Stimulated activated CD4-positive, alpha-beta T cell treated with anti-CD3 and anti-CD28 coated beads, TNF-alpha, amount 100 ng/mL, for 4 hours (primary cell): Measurements from ENCODE around the gene INPP5F.

Source experiments
- DNase-seq, 3 experiments: peaks; one replicate each; pipeline ENCODE4 v3.0.0-alpha.2; 2020; ENCODE audit warnings: low read depth in 3 of 3

Gene INPP5F, protein sequence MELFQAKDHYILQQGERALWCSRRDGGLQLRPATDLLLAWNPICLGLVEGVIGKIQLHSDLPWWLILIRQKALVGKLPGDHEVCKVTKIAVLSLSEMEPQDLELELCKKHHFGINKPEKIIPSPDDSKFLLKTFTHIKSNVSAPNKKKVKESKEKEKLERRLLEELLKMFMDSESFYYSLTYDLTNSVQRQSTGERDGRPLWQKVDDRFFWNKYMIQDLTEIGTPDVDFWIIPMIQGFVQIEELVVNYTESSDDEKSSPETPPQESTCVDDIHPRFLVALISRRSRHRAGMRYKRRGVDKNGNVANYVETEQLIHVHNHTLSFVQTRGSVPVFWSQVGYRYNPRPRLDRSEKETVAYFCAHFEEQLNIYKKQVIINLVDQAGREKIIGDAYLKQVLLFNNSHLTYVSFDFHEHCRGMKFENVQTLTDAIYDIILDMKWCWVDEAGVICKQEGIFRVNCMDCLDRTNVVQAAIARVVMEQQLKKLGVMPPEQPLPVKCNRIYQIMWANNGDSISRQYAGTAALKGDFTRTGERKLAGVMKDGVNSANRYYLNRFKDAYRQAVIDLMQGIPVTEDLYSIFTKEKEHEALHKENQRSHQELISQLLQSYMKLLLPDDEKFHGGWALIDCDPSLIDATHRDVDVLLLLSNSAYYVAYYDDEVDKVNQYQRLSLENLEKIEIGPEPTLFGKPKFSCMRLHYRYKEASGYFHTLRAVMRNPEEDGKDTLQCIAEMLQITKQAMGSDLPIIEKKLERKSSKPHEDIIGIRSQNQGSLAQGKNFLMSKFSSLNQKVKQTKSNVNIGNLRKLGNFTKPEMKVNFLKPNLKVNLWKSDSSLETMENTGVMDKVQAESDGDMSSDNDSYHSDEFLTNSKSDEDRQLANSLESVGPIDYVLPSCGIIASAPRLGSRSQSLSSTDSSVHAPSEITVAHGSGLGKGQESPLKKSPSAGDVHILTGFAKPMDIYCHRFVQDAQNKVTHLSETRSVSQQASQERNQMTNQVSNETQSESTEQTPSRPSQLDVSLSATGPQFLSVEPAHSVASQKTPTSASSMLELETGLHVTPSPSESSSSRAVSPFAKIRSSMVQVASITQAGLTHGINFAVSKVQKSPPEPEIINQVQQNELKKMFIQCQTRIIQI

DNA sequence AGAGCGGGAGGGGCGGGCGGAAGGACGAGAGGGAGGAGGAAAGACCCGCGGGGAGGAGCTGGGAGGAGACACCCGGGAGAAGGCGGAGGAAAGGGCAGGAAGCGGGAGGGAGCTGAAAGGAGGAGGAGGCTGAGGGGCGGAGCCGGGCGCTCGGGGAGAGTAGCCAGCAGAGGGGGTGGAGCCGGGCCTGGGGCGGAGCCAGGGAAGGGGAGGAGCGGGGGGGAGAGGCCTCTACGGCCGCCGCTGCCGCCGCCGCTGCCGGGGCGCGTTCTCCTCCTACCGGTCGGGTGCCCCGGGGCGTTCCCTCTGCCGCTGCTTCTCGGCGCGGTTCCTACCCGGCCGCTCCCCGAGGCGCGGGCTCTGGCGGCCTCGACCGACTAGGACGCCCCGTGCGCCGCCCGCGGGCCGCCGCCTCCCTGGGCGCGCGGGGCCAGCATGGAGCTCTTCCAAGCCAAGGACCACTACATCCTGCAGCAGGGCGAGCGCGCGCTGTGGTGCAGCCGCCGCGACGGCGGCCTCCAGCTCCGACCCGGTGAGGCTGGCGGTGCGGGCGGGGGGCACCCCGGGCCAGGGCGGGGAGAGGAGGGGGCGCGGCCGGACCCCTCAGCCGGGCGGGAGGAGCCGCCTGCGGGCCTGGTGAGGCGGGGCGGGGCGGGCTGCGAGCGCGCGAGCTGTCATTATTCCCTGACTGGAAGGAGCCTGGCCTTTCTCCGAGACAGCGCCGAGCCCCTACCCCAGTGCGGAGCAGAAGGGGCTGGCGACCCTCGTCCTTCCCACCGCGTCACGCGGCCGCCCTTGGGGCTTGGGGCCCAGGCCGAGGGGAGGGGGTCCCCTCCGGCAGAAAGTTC, at the start of gene INPP5F:
INPP5F (plus strand) TSS at position 223 of the 848 bp plus-strand sequence; CDS start at position 436, 213 bp downstream.
- DNase-seq = peak; percentile 99

DNA sequence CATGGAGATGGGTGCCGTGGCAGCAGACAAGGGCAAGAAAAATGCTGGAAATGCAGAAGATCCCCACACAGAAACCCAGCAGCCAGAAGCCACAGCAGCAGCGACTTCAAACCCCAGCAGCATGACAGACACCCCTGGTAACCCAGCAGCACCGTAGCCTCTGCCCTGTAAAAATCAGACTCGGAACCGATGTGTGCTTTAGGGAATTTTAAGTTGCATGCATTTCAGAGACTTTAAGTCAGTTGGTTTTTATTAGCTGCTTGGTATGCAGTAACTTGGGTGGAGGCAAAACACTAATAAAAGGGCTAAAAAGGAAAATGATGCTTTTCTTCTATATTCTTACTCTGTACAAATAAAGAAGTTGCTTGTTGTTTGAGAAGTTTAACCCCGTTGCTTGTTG, 48.7 kb upstream of the INPP5F start:
- no peak for DNase-seq

DNA sequence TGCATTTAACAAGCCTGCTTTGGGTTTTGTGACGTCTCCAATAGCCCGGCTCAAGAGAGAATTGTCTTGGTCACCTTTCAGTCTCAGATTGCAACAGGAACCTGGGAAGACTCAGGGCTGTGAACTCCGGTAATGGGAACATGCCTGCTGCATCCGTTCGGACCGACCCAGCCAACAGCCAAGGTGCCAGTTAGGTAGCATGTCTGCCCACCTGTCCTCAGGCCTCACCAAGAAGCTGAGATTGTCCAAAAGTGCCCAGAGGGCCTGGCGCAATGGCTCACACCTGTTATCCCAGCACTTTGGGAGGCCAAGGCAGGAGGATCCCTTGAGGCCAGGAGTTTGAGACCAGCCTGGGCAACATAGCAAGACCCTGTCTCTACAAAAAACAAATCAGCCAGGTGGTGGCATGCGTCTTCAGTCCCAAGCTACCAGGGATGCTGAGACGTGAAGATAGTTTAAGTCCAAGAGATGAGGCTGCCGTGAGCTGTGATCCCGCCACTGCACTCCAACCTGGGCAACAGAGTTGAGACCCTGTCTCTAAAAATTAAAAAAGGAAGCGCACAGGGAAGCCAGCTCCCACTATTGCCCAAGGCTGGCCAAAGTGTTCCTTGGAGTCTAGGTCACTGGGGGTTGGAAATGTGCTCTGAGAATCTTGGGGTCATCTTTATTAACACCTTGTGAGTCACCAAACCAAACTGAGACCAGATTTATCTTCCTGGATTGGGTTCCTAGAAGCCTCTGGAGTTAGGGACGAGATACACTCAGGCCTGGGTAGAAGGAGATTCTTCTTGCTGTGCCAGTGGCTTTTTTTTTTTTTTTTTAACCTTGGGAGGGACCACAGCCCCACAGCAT, 47.7 kb upstream of the INPP5F start:
- no peak for DNase-seq

DNA sequence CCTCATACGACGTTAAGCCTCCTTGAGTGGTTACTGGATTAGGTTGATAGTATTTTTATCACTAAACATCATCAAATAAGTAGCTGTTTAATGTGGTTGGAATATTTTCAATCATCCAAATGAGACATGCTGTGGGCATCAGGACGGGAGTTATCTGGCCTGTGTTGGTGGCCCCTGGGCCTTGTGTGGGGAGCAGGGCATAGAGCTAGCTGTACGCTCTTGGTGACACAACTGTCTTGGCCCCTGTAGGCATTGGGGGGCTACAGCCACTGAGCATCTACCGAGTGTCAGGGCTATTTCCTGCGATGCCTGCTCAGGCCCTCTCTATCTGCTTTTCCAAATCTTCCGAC, 46.4 kb upstream of the INPP5F start:
- no peak for DNase-seq

DNA sequence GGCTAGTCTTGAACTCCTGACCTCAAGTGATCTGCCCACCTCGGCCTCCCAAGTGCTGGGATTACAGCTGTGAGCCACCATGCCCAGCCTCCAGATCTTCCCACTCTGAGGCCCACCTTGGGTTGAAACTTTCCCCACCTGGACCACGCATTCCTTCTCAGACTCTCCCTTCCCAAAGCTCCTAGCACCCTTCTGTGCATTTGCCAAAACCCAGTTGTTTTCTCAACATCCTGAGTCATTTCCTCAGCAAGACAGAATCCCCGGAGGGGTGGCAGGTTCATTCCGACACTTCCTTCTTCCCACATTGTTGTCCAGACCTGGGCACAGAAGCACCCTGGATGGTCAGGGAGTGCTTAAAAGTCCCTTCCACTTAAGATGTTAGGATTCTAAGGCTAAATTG, 45.8 kb upstream of the INPP5F start:
- no peak for DNase-seq

DNA sequence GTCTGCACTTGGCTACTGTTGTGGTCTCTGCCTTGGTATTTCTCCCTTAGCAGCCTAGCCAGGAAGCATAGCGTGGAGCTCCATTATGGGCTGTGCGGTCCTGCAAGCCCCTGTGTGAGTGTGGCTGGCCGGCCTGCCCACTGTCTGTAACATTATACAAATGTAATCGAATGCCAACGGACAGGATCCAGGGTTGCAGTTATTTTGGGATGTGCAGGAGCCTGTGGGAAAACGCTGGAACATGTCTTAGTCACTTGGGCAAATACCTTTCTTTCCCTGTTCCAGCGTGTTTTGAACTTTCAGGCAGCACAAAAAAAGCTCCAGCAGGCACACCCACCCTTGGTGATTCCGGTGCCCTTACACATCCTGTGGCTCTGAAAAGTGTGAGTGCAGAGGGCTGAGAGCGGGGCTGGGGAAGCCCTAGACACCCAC, 45.2 kb upstream of the INPP5F start:
- DNase-seq = no peak

DNA sequence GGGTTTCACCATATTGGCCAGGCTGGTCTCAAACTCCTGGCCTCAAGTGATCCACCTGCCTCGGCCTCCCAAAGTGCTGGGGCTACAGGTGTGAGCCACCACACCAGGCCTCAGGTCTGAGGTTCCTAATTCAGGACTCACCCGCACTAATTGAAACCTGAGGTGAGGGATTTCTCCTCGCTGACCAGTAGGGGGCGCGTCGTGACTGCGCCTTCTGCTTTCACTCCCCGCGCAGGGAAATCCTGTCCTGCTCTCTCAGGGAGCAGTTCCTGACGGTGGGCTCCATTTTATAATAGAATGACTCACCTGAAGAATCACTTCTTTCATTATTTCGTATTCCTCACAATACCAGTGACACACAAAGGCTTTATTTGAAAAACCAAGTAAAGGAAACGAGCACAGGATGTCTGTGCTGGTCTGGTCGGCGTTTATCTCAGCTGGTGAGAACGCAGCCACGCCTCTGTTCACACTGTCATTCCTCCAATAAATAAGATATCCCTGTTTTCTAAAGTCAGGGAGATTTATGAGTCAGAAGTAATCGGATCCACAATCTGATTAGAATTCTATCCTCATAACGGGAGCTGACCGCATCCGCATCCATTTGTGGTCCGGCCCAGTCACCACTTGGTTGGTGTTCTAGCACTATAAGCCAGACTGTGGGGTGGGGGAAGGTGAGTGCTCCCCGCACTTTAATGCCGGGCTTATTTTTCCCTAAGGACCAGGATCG, 39.2 kb upstream of the INPP5F start:
- DNase-seq = peak; percentile 73 to 82 (median 81)

DNA sequence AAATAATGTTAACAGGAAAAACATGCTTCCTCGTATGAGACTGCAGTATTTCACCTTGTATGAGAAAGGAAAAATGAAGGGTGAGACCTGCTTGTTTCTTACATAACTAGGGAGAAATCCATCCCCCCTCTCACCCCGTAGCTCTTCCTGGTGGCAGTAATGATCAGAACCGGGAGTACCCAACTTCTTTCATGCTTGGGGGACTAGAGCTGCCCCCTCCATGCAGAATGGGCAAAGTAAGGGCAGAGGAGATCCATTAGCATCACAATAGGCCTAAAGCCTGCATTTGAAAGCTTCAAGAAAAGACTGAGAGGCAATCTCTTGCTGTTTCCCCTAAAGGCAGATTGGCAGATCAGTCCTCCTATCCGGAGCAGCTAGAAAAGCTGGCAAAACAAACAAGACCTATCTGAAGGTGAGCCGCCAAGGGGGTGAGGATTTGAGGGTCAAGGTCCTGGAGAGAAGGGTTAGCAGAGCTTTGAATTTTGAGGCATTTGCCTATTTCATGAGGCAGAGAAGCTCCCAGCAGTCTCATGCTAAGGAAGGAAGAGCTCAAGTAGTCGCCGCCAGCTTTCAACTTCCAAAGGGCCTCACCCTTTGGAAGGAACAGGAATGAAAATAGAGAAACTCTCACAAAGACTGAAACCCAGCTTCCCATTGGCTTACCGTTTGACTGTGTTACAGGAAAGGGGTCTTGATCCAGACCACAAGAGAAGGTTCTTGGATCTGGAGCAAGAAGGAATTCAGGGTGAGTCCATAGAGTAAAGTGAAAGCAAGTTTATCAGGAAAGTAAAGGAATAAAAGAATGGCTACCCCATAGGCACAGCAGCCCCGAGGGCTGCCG, 38.4 kb upstream of the INPP5F start:
- DNase-seq = no peak

DNA sequence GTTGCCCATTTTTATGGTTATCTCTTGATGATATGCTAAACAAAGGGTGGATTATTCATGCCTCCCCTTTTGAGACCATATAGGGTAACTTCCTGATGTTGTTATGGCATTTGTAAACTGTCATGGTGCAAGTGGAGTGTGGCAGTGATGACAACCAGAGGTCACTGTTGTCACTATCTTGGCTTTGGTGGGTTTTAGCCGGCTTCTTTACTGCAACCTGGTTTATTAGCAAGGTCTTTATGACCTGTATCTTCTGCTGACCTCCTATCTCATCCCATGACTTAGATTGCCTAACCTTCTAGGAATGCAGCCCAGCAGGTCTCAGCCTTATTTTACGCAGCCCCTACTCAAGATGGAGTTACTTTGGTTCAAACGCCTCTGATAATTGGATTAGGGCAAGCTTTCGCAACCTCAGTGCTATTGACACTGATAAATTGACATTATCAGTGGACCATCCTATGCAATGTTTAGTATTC, 37.8 kb upstream of the INPP5F start:
- no peak for DNase-seq

DNA sequence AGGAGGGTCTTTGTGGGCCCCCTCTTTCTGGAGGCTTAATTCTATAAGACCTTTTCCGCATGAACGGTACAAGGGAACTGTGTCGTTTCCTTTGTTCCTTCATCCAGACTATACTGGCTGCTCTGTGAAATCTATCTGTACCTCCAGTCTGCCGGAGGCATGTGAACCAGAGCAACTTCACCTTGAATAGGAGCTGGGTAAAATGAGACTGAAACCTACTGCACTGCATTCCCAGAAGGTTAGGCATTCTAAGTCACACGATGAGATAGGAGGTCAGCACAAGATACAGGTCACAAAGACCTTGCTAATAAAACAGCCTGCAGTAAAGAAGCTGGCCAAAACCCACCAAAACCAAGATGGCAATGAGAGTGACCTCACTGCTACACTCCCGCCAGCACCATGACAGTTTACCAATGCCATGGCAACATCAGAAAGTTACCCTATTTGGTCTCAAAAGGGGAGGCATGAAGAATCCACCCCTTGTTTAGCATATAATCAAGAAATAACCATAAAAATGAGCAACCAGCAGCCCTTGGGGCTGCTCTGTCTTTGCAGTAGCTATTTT, 36.8 kb upstream of the INPP5F start:
- no peak for DNase-seq

DNA sequence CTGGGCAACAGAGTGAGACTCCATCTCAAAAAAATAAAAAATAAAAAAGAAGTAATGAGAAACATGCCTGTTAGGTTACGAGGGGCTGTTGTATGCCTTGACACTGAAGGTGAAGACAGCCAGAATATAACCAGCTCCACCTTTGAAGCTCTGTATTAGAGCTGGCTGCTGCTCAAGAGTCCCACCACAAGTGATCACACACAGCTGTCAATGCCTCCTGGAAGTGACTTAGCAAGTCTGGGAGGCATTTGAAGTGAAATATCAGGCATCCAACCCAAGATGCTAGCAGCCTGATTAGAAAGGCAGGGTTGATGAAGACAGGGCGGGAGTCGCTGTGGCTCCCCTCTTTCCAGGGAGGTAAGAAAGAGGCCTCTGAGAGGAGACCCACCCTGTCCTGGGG, 34.1 kb upstream of the INPP5F start:
- DNase-seq = no peak

DNA sequence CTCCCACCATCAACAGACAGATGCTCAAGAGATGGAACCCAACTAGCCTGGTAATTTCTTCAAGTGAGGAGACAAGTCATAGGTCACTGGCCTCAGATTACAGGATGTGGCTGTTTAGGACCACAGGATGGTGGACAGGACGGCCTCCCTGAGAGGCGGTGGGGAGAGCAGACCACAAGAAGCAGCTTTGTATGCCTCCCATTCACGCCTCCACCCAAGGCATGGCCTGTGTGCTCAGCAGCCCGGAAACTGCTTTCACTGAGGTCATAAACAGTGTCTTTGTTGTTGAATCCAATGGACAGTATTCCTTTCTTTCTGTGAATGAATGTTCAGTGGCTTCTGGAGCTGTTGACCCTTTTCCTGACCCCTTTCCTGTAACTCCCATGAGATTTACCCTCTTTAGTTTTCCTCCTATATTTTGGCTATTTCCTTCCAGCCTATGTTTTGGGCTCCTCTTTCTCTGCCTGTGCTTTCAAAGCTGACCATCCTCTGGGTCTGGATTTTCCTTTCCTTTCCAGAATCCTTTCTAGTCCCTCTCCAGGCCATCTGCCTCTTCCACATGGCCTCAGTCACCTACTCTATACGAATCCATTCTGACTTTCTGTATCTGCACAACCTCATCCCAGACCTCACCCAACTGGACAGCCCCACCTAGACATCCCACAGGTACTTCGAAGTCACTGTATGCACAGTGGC, 32.4 kb upstream of the INPP5F start:
- no peak for DNase-seq

DNA sequence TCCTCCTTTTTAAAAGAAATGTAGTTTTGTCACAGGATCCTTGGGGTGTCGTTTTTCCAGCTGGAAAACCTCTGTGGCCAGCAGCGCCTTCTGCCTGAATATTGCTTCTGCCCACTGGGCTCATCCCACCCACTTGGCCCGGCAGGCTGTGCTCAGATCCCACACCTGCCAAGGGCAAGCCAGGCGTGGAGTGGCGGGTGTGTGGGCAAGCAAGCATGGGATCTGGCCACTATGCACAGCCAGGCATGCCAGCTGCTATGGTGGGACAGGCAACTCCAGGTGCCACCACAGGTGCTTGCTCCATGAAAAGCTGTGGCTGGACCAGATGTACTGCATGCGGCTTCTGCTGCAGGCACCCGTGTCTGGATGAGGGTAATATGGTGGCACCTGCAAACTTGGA, 31.2 kb upstream of the INPP5F start:
- DNase-seq = no peak

DNA sequence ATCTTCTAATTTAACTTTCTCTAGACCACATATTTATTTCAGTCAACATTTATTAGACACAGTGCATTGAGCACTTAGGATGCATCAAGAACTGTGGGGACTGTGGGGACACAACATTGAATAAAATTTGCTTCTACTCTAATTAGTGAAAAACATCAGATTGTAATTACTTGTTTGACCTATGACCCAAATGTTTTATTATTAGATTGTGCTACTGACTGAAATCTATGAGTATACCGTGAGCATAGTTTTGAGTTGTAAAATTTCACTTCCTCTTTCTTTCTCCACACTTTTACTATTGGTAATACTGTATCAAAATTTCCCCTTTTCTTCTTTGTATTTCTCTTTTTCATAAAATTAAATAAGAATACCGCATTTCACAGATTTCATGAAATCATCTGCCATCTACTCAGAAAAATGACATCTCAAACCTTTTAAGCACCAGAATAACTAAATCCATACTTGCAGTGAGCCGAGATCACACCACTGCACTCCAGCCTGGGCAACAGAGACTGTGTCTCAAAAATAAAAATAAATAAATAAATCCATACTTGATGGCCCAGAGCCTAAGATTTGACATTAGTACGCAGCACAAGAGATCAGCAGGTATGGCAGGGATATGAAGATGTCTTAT, 25.4 kb upstream of the INPP5F start:
- no peak for DNase-seq

DNA sequence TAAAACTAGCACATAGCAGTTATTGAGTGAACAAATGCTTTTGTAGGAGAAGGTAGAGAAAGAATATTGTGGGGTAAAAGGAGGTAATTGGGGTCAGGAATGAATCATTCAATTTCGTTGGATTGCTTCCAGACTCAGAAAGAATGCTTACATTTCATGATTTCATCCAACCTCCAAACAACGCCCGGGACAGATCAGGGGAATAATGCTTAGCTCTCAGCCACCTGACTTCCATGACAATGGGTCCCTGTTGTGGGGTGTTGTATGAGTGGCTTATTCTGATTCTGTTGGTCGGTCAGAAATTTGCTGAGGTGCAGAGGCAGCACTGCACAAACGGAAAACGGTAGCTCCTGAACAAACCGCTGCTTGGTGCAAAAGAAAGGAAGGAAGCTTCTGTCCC, 24.0 kb upstream of the INPP5F start:
- DNase-seq = no peak

DNA sequence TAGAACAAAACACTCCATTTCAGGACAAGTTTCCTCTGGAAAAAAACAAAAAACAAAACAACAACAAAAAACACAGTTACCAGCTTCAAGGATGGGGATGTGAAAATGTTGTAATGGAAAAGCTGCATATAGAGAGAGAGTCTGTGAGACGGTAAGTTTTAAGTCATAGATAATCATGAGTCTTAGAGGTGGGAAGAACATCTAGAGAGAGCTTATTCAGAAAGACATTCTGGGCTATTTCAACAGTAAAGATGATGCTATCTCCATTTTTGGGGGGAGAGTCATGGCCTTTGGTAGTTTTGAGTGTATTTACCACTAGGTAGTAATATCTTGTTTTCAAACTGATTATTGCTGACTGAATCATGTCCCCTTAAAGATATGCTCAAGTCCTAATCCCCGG, 23.3 kb upstream of the INPP5F start:
- no peak for DNase-seq

DNA sequence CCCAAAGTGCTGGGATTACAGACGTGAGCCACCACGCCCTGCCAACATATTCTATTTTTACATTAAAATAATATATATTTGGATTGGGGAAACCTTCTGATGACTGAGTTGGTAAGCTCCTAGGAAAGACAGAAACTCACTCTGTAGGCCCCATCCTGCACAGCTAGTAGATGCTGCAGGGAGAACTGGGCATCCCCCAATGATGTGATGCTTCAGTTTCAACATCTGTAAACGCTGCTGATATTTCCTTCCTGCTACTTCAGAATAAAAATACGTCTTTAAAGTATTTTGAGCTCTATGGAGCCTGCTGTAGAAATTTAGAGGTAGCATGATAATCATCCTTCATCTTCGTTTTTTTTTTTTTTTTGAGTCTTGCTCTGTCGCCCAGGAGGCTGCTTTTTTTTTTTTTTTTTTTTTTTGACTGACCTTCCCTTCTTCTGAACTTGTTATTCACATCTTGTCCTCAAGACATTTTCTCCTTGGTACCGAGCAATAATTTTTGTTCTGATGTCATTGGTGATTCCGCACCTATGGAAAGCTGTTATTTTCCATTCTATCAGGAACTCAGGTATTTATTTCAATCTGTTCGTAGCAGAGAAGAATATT, 21.8 kb upstream of the INPP5F start:
- no peak for DNase-seq
